Lung (tissue), 12 donors: ENCODE results near the gene ARHGAP8. TPM values are rescaled to one million over a fixed set of nuclear protein-coding genes. Genes with fewer than 3 reads are reported as not detected.
"Not testable (repeated sequence)": the region's sequence is repeated elsewhere in the genome, so short reads cannot be mapped to it uniquely, and the experiment has no call there.

Experiments
- ATAC-seq: fragments of 200-7000 bp; cut with Tn5 transposase; one replicate; pipeline ENCODE4 v1.9.1; 2020; ENCODE audit warnings: moderate number of reproducible peaks; ENCODE audit not compliant: insufficient read depth, low FRiP score
- DNase-seq, 3 donors: peaks; one replicate each; pipeline ENCODE4 v3.0.0-alpha.2; 2013 to 2017
- H3K27ac ChIP-seq, 2 donors: one replicate each; pipeline ENCODE4 v1.5.1; 2013; ENCODE audit warnings: mild to moderate bottlenecking in 2 of 2, moderate library complexity in 2 of 2, control low read depth in 1 of 2, inconsistent platforms in 1 of 2, low read depth in 1 of 2, low read length in 1 of 2
- H3K27me3 ChIP-seq, 3 donors: one replicate each; pipeline ENCODE4 v1.5.1; 2013; ENCODE audit warnings: low read length in 2 of 3; ENCODE audit not compliant: control insufficient read depth in 3 of 3, insufficient read depth in 3 of 3
- H3K36me3 ChIP-seq, 4 donors: one replicate each; pipeline ENCODE4 v1.5.1; 2013; ENCODE audit warnings: low read length in 4 of 4, mild to moderate bottlenecking in 1 of 4, moderate library complexity in 1 of 4; ENCODE audit not compliant: control insufficient read depth in 4 of 4, insufficient read depth in 4 of 4
- H3K4me1 ChIP-seq, 5 donors: one replicate each; pipeline ENCODE4 v1.5.1; 2013; ENCODE audit warnings: low read length in 5 of 5, mild to moderate bottlenecking in 2 of 5, moderate library complexity in 1 of 5; ENCODE audit not compliant: control insufficient read depth in 5 of 5, insufficient read depth in 5 of 5
- H3K4me3 ChIP-seq: one replicate; pipeline ENCODE4 v1.5.1; 2013; ENCODE audit warnings: mild to moderate bottlenecking, control low read depth, moderate library complexity
- H3K9ac ChIP-seq, 2 donors: one replicate each; pipeline ENCODE4 v1.5.1; 2013; ENCODE audit warnings: low read length in 2 of 2, control low read depth in 1 of 2; ENCODE audit not compliant: insufficient read depth in 1 of 2
- H3K9me3 ChIP-seq, 4 donors: one replicate each; pipeline ENCODE4 v1.5.1; 2013; ENCODE audit warnings: low read length in 3 of 4, mild to moderate bottlenecking in 1 of 4, moderate library complexity in 1 of 4; ENCODE audit not compliant: control insufficient read depth in 4 of 4, insufficient read depth in 3 of 4
- CTCF ChIP-seq: IDR thresholded peaks from 2 replicates; pipeline ENCODE4 v1.5.1; 2012; ENCODE audit warnings: mild to moderate bottlenecking; ENCODE audit errors: control extremely low read depth, extremely low read depth
- WGBS, 2 donors: extraction: QIAGEN DNeasy Blood & Tissue Kit; methylation state at CpG; one replicate each; pipeline ENCODE4 v1.1.7; 2013; 5-methylcytosine and 5-hydroxymethylcytosine counted together
- polyA plus RNA-seq, 2 donors: library from polyadenylated mRNA; stranded (reverse); fragments of 200-250 nt; gene quantifications; one replicate each; pipeline ENCODE4 v1.2.1, GENCODE V29; 2013
- total RNA-seq, 2 donors: library from RNA; depleted of rRNA in 1 of 2; stranded (reverse); fragments of >200 nt in 1 of 2; gene quantifications; one replicate each; pipeline ENCODE4 v1.2.1, GENCODE V29; 2014 to 2021
- donor health status: control.
- donor health status: control.
- donor health status: Bipolar disorder and iron deficiency.
- donor health status: healthy.
- donor health status: DM: yes; HTN: yes; CAD: no.

ARHGAP8 gene
- total and polyA plus RNA-seq, 4 donors, result 6.8 to 21.6 (median 16.5) TPM

GRCh38 chr22:44847892-44848291 lies 95.5 kb downstream of the ARHGAP8 start:
- no peaks in the 10 kb centered on the region for H3K27me3 ChIP-seq
- 91 to 94% methylated on average over 18 of the region's 18 CpGs for WGBS, 2 donors
- peaks cover 0 to 8% (median 0%) of the 10 kb centered on the region in 4 donors for H3K9me3 ChIP-seq
- DNase-seq (no peak), ATAC-seq (no peak)
- H3K9ac ChIP-seq, result no peak overlapping the region
- H3K36me3 ChIP-seq, result peaks cover 0 to 1% (median 0%) of the 10 kb centered on the region in 4 donors
- H3K4me3 ChIP-seq, result no peak overlapping the region
- H3K27ac ChIP-seq, result no peak overlapping the region
- H3K4me1 ChIP-seq, result no peaks in the 10 kb centered on the region
- no peak for TF ChIP-seq CTCF

- ATAC-seq (no peak), DNase-seq (no peak)
- peaks cover 0 to 8% (median 0%) of the 10 kb centered on the region in 4 donors for H3K9me3 ChIP-seq
- TF ChIP-seq CTCF, result no peak
- 83 to 88% methylated on average over 14 of the region's 14 CpGs for WGBS, 2 donors
- no peak overlapping the region for H3K27ac ChIP-seq
- no peak overlapping the region for H3K4me3 ChIP-seq
- H3K36me3 ChIP-seq, result peaks cover 0 to 1% (median 0%) of the 10 kb centered on the region in 4 donors
- no peaks in the 10 kb centered on the region for H3K27me3 ChIP-seq
- no peaks in the 10 kb centered on the region for H3K4me1 ChIP-seq
- no peak overlapping the region for H3K9ac ChIP-seq
Measured at GRCh38 chr22:44848296-44848741, 95.9 kb downstream of the ARHGAP8 start.

GRCh38 chr22:44848791-44849420 lies 96.5 kb downstream of the ARHGAP8 start:
- TF ChIP-seq CTCF, result no peak
- Histone ChIP-seq H3K9me3 (peaks cover 0 to 8% (median 0%) of the 10 kb centered on the region in 4 donors), H3K27ac (no peak overlapping the region), H3K36me3 (peaks cover 0 to 1% (median 0%) of the 10 kb centered on the region in 4 donors), H3K4me3 (no peak overlapping the region), H3K4me1 (no peaks in the 10 kb centered on the region), H3K9ac (no peak overlapping the region), H3K27me3 (no peaks in the 10 kb centered on the region)
- WGBS, 2 donors, result 93% methylated on average over 21 of the region's 21 CpGs
- no peak for ATAC-seq
- DNase-seq, result no peak

GRCh38 chr22:44850946-44851345 lies 98.6 kb downstream of the ARHGAP8 start:
- no peak for ATAC-seq

GRCh38 chr22:44854641-44855040 lies 102.3 kb downstream of the ARHGAP8 start:
- H3K9me3 ChIP-seq, H3K36me3 ChIP-seq, H3K4me1 ChIP-seq, H3K27ac ChIP-seq, H3K27me3 ChIP-seq, H3K4me3 ChIP-seq, ATAC-seq, H3K9ac ChIP-seq, DNase-seq: not testable (repeated sequence)
- WGBS, 2 donors, result 91 to 93% methylated on average over 8 of the region's 8 CpGs

More at GRCh38 chr22:44850946-44851345, 98.6 kb downstream of the ARHGAP8 start:
- no peaks in the 10 kb centered on the region for H3K27me3 ChIP-seq
- no peak for TF ChIP-seq CTCF
- H3K9ac ChIP-seq, result no peak overlapping the region
- no peak overlapping the region for H3K4me3 ChIP-seq
- DNase-seq, result no peak
- no peak overlapping the region for H3K27ac ChIP-seq
- H3K9me3 ChIP-seq, result peaks cover 0 to under 1% (median 0%) of the 10 kb centered on the region in 4 donors
- WGBS, 2 donors, result 79 to 80% methylated on average over 6 of the region's 6 CpGs
- H3K4me1 ChIP-seq, result no peaks in the 10 kb centered on the region
- peaks cover 0 to 1% (median 0%) of the 10 kb centered on the region in 4 donors for H3K36me3 ChIP-seq
